NOMO-1 treated with DMSO at 0.1 percent for 48 hours (cell line): ENCODE results near the gene TUBA8.
A peak's percentile ranks its signal among the peaks of the same experiment; 100 is the strongest.
"Not testable (repeated sequence)": the region's sequence is repeated elsewhere in the genome, so short reads cannot be mapped to it uniquely, and the experiment has no call there.

ENCODE experiments used
- DNase-seq: peaks from one replicate; lab custom pipeline; 2025; ENCODE audit not compliant: unreplicated experiment; lab: John Stamatoyannopoulos, UW

The TUBA8 gene

DNA sequence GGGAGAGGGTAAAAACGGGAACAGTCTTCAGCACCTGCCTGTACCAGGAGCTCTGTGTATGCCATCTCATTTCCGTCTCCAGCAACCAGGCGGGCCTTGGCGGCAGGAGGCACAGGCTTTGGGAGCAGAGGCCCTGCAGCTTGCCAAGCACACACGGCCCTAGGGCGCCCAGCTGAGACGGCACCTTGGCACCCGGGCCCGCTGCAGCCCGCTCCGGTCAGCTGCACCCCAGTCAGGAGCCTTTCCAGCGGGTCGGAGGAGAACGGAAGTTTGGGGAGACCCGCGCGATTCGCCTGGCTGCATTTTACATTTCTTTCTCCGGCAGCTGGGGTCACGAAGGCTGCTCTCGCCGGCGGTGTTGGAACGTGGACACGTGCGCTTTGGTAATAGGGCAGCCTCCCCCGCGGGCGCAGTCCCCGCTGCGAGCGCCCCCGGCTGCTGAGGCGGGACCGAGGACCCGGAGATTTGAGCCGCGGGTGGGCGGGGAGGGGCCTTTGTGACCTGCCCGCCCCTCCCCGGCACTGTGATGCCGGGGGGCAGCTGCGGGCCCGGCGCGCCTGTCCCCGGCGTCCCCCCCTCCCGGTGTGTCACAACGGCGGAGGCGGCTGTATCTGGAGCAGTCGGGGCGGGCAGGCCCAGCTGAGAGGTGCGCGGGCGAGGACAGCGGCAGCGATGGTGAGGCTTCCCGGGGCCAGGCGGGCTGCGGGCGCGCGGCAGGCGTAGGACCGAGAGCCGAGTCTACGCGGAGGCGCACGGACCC, at the start of gene TUBA8:
Gene TUBA8, plus strand, starts transcription at position 616 of the 760 bp plus-strand sequence. Its CDS starts 57 bp downstream, at position 673.
- DNase-seq, result no peak

DNA sequence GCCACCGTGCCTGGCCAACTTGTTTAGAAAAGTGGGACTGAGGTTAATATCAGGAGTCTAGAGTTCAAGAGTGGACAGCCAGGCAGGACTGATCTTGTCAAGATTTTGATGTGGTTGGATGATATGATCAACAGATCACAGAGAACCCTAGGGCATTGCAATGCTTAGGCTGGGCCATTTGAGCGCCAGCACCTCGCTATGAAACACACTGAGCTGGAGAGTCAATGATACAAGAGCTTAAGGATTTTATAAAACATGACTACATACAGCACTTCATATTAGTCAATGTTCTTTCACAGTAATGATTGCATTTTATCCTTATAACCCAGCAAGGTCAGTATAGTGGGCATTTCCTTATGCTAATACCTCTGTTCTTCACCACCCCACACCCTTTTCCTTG, 48.2 kb upstream of the TUBA8 start:
- DNase-seq, result no peak

DNA sequence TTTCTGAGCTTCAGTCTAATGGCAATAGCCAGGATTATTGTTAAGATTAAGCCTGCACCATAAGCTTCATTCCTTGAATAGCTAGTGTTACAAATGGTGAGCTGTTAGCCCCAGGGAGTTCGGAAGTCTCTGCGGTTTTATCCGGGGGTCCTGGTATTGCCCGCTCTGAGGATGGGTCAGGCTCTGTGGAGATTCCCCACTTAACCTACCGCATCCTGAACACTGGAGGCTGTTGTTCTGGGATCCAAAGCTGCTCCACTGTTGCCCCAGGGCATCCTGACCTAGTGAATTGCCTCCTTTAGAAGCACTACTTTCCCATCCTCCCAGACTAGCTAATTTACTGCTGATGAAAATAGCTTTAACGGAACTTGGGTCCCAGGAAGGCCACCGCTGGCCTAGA, 47.3 kb upstream of the TUBA8 start:
- no peak for DNase-seq

DNA sequence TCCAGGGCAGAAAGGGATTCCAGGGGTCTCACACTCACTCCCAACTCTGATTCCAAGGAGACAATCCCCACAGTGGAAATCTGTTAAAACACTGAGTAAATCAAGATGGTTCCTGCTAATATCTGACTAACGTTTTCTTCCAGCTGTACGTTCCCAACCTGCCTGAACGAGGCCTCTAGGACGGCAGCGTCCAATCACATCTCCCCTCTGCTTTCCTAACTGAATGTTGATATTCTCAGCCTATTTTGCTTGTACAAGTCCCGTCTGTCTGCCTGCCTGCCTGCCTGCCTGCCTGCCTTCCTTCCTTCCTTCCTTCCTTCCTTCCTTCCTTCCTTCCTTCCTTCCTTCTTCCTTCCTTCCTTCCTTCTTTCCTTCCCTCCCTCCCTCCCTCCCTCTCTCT, 46.9 kb upstream of the TUBA8 start:
- not testable (repeated sequence) for DNase-seq

DNA sequence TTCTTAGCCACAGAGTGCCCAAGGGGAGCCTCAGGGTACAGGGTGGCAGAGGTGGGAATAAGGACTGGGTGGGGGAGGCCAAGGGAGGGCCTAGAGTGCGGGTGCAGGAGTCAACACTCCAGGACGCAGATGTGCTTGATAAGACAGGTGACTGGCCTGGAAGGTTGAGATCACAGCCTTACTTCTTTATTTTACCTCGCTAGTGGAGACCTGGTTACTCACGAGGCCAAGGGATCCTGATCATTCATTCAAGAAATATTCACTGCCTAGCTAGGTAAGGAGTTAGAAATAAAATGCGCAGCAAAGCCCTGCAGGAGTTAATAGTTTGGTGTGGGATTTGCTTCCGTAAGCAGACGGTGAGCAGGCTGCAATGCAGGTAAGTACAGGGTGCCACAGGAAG, 46.0 kb upstream of the TUBA8 start:
- no peak for DNase-seq

DNA sequence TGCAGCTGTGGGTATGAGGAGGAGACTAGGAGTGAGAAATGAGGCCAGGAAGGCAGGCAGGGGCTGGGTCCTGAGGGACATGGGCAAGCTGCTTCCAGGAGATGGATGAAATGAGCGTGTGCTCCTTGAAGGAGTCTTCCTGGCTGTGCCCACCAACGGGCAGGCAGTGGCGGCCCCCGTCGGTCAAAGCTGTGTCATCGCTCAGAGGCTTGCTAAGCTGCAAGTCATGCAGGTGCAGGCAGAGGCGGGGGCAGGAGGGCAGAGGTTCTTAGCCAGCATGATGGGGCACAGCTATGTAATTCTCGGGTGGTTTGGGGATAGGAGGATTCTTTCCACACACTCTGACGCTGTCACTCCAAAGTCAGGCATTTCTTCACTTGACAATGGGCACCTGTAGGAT, 45.4 kb upstream of the TUBA8 start:
- no peak for DNase-seq

DNA sequence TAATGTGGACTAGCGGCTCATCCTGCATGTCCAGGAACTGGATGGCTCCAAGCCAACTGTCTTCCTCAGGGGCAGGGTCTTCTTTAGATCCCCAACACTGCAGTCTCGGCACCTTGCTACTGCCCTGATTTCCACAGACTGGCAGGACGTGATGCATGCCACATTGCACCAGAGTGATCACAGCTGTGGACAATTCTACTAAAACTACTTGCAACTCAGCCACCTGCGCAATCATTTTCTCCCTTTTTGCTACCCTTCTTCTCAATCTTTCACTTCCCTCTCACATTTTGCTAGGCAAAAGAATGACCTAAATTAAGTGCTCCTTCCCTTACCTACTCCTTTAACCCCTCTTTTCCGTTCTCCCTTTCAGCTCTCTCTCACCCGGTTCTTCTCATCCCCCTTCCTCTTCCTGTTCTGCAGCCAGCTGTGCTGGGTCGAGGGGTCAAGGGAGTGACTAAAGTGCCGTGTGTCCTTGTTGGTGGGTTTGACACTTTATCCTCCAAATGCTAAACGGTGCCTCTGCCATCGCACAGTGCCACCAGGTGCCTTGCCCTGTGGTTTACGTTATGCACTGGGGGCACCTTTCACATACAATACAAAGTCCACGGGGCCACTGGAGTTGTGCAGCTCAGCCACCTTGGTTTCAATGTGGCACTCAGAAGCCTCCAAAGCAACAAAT, 44.3 kb upstream of the TUBA8 start:
- DNase-seq, result peak; percentile 50

DNA sequence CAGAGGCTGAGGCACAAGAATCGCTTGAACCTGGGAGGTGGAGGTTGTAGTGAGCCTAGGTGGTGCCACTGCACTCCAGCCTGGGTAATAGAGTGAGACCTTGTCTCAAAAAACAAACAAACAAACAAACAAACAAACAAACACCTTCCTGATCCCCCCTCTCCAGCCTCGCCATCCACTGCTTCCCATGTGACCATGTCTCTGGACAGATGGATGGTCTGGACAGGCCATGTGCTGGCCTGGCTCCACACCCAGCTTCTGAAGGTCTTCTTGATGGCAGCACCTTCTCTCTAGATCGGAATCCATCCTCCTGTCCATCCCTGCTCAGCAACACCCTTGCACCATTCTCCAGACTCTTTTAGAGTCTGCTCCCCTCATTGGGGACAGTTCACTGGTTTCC, 43.5 kb upstream of the TUBA8 start:
- no peak for DNase-seq

DNA sequence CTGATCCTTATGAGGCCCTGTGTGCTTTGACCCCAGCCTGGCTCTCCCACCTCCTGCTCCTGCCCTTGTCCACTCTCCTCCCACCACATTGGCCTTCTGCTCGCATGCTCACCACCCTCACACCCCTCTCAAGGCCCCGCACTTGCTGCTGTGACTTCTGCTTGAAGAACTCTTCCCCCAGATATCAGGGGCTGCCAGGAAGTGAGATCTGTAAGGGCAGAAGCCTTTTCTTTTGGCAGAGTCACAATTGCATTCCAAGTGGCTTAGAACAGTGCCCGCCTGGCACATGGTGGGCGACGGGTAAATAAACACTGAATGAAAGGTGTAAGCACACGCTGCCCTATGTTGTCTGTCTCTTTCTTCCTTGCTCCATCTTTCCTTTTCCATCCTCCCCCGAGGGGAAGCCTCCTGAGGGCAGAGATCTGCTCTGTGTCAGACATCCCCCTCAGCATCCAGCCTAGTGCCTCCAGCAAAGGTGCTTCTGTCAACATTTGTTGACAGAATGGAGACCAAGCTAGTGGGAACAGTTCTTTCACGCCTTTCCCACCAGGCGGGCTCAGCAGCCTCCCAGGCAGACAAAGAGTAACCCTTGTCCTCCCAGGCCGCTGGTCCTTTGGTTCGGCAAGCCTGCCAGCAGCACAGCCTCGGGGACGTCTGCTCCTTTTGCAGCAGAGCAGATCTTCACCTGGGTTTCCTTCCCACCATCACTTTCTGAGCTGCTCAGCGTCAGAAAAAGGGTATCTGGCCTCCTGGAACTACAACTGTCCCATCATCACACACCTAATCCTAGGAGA, 42.9 kb upstream of the TUBA8 start:
- DNase-seq, result no peak

DNA sequence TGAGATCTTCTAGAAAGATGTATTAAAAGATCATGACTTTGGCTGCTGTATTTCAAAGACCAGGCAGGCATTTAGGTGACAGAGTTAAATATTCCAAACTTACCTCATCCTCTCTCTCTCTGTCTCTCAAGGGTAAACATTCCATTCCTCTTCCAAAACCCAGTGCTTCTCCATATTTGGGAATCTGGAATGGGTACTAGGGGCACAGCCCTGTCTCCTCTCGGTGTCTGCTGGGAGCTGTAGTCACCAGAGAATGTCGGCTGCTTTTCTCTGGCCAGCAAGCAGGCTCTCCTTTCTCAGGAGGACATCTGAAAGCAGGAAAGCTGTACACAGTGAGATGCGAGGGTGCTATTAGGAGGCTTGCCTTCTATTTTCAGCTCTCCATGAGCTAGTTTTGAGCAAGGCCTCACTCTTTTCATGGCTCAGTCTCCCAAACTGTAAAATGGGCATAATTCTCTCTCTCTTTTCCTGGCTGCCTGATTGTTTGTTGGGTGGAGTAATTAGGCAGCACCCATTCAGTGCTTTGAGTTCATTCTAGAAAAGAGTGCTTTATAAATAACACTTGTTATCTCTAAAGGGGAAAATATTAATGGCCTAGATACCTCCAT, 42.1 kb upstream of the TUBA8 start:
- no peak for DNase-seq

DNA sequence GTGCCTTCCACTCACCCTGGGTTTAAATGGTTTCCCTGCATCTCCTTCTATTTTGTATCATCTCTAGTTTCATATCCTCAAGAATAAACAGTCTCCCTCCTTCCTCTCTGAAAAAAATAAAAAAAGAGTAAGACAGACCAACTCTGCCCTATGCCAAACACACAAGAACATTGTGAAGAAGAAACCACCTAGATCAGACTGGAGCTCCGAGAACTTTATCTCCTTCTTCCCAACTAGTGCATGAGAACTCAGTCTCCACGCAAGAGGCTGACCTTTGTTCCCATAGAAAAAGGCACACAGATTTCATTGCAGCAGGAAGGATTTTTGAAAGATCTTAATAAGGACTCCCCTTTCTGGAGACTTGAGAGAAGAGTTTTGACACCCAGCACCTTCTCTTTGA, 41.6 kb upstream of the TUBA8 start:
- no peak for DNase-seq

DNA sequence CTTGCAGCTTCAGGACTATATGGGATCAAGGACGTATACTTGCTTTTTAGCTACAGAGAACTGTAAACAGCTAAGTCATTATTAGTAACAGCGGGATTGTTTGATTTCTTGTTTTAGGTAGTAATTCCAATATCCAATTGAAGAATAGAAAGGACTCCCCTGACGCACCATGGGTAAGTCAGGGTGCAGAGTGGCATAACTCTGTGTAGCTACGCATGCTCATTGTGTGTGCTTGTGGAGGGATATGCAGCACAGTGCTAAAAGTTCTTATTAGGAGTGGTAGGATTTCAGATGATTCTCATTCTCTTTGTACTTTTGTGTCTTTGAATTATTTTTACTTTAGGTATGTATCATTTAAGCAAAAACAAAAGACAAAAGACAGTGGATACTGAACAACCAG, 40.6 kb upstream of the TUBA8 start:
- no peak for DNase-seq

DNA sequence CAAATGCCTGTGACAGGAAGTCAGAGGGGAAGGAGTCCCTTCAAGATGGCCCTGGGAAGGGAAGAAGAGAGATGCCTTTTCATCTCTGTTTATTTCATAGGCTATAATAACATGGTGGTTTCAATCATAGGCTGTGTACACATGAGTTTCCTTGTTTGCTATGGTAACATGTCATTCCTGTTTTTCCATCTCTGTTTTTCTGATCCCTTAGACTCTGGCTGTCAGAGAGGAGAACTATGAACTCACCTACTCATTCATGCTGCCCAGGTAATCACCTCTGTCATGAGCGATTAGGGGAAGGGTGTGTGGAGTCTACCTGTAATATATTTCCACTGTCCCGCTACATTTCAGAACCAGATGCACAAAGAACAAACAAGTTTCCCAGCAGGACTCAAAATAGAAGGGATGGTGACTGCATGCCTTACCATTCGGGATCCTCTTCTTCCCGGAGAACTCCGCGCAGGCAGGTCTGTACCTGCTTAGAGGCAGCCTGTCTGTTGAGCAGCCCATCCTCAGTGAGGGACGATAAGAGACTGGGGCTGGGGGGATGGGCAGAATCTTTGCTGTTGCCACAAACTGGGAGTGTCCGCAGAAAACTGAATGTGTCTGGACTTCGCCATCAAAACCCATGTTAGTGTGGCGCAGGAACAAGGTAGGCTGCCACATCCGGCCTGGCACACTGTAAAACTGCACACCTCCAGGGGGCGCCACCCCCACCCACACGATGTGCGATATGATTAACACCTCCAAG, 39.9 kb upstream of the TUBA8 start:
- DNase-seq, result no peak

DNA sequence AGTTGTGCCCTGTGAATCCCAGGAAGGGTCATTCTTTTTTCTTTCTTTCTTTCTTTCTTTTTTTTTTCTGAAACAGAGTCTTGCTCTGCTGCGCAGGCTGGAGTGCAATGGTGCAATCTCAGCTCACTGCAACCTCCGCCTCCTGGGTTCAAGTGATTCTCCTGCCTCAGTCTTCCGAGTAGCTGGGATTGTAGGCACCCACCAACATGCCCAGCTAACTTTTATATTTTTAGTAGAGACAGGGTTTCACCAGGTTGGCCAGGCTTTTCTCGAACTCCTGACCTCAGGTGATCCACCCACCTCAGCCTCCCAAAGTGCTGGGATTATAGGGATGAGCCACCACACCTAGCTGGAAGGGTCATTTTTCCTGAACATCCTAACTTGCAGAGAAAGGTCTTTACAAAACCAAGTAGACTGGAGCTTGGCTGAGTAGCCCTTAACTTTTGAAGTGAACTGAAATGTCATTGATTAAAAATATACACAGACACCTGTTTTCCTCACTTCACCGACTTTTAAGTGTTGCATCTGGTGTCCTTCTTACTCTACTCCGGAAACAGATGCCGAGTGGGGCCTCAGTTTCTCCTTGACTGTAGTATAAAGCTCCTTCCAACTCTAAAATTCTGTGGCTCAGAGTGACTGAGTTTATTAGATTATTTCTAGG, 39.2 kb upstream of the TUBA8 start:
- DNase-seq, result not testable (repeated sequence)

DNA sequence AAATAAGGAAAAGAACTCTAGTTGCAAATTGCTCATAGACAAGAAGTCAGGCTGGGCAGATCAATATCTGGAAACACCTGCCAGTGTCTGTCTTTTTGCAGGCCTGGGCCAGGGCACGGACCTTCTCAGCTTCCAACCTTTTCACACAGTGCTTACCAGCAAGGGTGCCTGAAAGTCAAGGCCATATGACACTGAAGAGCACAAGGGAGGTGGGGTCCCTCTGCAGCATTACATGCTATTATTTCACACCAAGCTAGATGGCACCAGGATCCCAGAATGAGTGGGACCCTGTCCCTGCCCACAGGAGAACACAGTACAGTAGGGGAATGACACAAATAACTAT, 38.7 kb upstream of the TUBA8 start:
- DNase-seq, result no peak

DNA sequence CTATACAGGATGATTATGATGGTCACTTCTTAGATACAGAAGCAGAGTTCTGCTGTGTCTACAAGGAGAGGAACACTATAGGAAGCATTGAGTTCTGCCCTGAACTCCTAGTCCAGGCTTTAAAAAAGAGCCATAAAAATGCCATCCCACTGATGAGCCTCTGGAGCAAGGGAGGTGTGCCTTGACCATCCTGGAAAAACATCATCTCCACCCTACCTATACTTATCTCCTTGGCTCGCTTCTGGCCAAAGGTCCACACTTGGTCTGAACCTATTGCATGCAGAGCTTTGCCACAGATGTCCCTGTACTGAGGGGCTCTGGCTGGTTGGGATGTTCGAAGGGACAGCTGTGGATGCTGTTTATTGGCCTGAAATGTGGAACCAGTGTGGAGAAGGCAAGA, 37.1 kb upstream of the TUBA8 start:
- DNase-seq, result no peak

DNA sequence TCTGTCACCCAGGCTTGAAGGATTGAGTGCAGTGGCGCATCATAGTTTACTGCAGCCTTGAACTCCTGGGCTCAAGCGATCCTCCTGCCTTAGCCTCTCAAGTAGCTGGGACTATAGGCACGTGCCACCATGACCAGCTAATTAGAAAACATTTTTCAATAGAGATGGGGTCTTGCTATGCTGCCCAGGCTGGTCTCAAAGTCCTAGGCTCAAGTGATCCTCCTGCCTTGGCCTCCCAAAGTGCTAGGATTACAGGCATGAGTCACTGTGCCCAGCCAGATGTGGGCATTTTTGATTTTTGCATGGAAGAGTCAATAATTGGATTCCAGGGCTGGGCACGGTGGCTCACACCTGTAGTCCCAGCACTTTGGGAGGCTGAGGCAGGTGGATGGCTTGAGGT, 36.7 kb upstream of the TUBA8 start:
- DNase-seq, result not testable (repeated sequence)

DNA sequence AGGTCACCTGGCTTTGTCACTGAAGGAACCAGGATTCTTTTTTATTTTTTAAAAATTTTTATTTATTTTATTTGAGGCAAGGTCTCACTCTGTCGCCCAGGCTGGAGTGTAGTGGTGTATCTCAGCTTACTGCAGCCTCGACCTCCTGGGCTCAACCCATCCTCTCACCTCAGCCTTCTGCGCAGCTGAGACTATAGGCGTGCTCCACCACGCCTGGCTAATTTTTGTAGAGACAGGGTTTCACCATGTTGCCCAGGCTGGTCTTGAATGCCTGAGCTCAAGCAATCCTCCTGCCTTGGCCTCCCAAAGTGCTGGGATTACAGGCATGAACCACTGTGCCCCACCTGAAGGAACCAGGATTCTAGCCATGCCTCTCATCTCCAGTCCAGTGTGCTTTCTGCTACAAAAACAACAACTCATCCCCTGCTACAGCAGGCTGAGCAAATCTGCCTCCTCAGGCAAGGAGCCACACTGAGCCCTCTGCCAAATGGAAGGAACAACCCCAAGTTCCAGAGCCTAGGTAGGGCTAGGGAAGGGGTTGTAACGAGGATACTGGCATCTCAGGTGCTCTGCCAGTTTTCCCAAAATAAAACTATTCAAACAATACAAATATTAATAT, 35.4 kb upstream of the TUBA8 start:
- no peak for DNase-seq

DNA sequence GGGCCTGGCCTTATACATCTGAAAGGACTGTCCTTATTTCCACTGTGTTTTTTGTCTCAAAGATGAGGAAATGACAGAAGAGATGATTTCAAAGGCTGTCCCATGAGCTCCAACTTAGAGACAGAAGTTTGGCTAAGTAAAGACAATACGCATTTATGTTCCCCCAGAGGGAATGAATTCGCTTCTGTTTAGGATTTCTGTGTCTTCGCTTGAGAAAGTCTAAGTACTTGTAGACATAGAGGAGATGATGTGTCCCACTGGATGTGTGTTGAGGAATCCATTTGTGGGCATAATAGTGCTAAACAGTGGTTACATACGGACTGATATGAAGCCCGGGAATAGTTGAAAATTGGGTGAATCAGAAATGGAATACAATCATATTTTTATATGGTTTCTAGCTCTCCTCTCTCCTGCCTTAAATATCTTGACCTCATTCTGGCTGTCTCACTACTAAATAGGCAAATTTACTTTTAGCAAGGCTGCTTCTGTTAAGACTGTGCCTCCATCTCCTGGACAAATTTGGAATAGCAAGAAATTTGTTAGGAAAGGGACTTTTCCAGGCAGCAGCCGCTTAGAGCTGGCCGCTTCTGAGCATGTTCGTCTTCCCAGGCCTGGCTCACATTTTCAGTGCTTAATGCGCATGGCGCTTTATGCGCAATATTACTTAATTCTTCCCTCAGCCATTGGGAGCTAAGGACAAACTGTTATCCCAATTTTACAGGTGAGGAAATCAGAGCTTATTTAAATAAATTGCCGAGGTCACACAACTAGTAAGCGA, 34.7 kb upstream of the TUBA8 start:
- DNase-seq, result peak; percentile 72
